Testis (tissue), 2 donors: ENCODE results near the gene SLIT3.

Source experiments
- POLR2A ChIP-seq: fragments of 450-650 bp; IDR thresholded peaks from one replicate; pipeline ENCODE4 v1.6.1; 2017; ENCODE audit warnings: antibody characterized with exemption, mild to moderate bottlenecking, moderate library complexity
- TF ChIP-seq, protein P1 (sequence below), 3 experiments: fragments of 450-650 bp in 2 of 3; fragments of 200-600 bp in 1 of 3; sonication (generic) in 1 of 3; IDR thresholded peaks; one replicate each; pipeline ENCODE4 v1.5.1; 2016 to 2019; ENCODE audit warnings: antibody characterized with exemption in 3 of 3, mild to moderate bottlenecking in 2 of 3, moderate library complexity in 1 of 3

DNA sequence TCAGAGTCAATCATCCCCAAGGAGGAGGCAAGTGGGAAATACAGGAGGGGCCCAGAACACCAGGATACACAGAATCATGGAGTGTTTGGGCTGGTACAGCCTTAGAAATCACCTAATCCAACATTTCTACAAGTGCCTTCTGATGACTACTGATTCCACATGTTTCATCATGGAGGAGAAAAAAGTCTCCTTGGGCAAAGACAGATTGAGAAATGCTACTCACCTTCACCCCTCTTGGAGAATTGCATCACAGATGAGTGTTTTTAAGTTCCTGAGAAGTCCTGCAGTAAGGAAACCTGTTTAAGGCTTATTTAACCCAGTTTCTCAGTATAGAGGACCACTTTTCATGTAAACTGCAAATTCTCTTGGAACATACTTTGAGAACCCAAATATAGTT lies 2.2 kb upstream of the SLIT3 start:
- TF ChIP-seq, protein P1, sequence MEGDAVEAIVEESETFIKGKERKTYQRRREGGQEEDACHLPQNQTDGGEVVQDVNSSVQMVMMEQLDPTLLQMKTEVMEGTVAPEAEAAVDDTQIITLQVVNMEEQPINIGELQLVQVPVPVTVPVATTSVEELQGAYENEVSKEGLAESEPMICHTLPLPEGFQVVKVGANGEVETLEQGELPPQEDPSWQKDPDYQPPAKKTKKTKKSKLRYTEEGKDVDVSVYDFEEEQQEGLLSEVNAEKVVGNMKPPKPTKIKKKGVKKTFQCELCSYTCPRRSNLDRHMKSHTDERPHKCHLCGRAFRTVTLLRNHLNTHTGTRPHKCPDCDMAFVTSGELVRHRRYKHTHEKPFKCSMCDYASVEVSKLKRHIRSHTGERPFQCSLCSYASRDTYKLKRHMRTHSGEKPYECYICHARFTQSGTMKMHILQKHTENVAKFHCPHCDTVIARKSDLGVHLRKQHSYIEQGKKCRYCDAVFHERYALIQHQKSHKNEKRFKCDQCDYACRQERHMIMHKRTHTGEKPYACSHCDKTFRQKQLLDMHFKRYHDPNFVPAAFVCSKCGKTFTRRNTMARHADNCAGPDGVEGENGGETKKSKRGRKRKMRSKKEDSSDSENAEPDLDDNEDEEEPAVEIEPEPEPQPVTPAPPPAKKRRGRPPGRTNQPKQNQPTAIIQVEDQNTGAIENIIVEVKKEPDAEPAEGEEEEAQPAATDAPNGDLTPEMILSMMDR (IDR thresholded peaks at IDR 0.05) = no peak
- no peak for TF ChIP-seq POLR2A
